HL-60/S4 treated with phorbol 12-myristate 13-acetate at 8.2 ng/mL for 4 days and 3 days (cell line): ENCODE data around the gene MANBA.
"Not testable (repeated sequence)": the region's sequence is repeated elsewhere in the genome, so short reads cannot be mapped to it uniquely, and the experiment has no call there.

Source experiments
- in situ Hi-C: fragments of 300-500 bp; cut with MboI; formaldehyde crosslinking; loops from 2 replicates; pipeline ENCODE4 v1.15.0; 2022; ENCODE audit warnings: low sequenced_read_pairs

MANBA gene

GRCh38 chr4:102725229-102725628 lies 35.5 kb downstream of the MANBA start:
- in situ Hi-C loops: no loop called here

- in situ Hi-C loops: no loop called here
Measured at GRCh38 chr4:102723511-102723910, 37.3 kb downstream of the MANBA start.

GRCh38 chr4:102722740-102723139 lies 38.0 kb downstream of the MANBA start:
- in situ Hi-C loops: no loop called here

- in situ Hi-C loops: not testable (repeated sequence)
Measured at GRCh38 chr4:102718833-102719575, 41.8 kb downstream of the MANBA start.

GRCh38 chr4:102717448-102718092 lies 43.2 kb downstream of the MANBA start:
- in situ Hi-C loops: no loop called here

GRCh38 chr4:102715057-102715456 lies 45.7 kb downstream of the MANBA start:
- in situ Hi-C loops: no loop called here

GRCh38 chr4:102713774-102714173 lies 47.0 kb downstream of the MANBA start:
- in situ Hi-C loops: not testable (repeated sequence)

- in situ Hi-C loops: no loop called here
Measured at GRCh38 chr4:102713096-102713495, 47.7 kb downstream of the MANBA start.

GRCh38 chr4:102710986-102711385 lies 49.8 kb downstream of the MANBA start:
- in situ Hi-C loops: no loop called here

- in situ Hi-C loops: not testable (repeated sequence)
Measured at GRCh38 chr4:102709060-102709459, 51.7 kb downstream of the MANBA start.

- in situ Hi-C loops: no loop called here
Measured at GRCh38 chr4:102707150-102707549, 53.6 kb downstream of the MANBA start.

- in situ Hi-C loops: no loop called here
Measured at GRCh38 chr4:102705391-102705935, 55.3 kb downstream of the MANBA start.

- in situ Hi-C loops: no loop called here
Measured at GRCh38 chr4:102696758-102697157, 64.0 kb downstream of the MANBA start.

GRCh38 chr4:102694791-102695190 lies 66.0 kb downstream of the MANBA start:
- in situ Hi-C loops: no loop called here

- in situ Hi-C loops: no loop called here
Measured at GRCh38 chr4:102693861-102694260, 66.9 kb downstream of the MANBA start.

- in situ Hi-C loops: no loop called here
Measured at GRCh38 chr4:102693262-102693850, 67.4 kb downstream of the MANBA start.

- in situ Hi-C loops: no loop called here
Measured at GRCh38 chr4:102692474-102692873, 68.3 kb downstream of the MANBA start.

GRCh38 chr4:102687982-102688433 lies 72.8 kb downstream of the MANBA start:
- in situ Hi-C loops: no loop called here

GRCh38 chr4:102687373-102687981 lies 73.3 kb downstream of the MANBA start:
- in situ Hi-C loops: no loop called here

- in situ Hi-C loops: no loop called here
Measured at GRCh38 chr4:102685768-102686167, 75.0 kb downstream of the MANBA start.

GRCh38 chr4:102684610-102685052 lies 76.1 kb downstream of the MANBA start:
- in situ Hi-C loops: no loop called here
